ENCODE results near the gene JAK1.
A peak's percentile ranks its signal among the peaks of the same experiment; 100 is the strongest.

Gene JAK1

GRCh38 chr1:64980745-64981600, 14.6 kb upstream of the JAK1 start:
- DNase-seq (ENCODE audit: low read depth in 1 of 2, low spot score in 1 of 2) = no peak

DNA sequence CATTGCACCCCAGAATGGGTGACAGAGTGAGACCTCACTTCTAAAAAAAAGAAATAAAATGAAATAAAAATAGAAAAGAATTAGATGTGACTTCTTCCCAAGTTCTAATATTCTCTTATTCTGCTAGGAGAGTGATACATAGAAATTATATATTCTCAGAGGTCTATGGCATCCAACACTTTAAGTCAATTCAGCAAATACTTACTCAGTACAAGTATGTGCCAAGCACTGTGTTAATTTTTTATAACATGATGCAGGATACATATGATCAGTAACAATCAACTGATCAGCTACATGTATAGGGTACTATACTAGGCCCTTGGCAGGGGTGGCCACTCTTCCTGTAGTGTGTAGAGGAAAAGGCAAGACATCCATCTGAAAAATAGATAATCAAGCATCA, 13.0 kb upstream of the JAK1 start:
- DNase-seq (ENCODE audit: low read depth in 1 of 2, low spot score in 1 of 2) = no peak

- DNase-seq (ENCODE audit: low read depth in 1 of 2, low spot score in 1 of 2) = no peak
Measured at GRCh38 chr1:64976361-64976760, 10.0 kb upstream of the JAK1 start.

DNA sequence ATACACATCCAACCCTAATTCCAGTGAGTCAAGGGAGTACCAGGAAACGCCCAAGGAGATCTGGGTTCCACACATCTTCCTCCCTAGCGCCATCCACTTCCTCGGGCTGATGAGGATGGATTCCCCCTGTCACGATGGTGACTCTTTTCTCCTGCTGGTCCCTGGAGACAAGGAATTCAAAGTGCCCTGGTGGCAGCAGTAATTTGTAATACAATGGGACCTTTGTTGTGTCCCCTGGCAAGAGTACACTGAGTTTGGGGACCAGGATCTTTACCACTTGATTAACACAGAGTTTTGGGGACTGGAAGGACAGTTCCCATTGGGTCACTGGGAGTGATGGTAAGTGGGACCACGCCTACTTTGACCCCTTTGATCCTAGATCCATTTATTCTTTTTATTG, 9.4 kb upstream of the JAK1 start:
- no peak for DNase-seq (ENCODE audit: low read depth in 1 of 2, low spot score in 1 of 2)

DNA sequence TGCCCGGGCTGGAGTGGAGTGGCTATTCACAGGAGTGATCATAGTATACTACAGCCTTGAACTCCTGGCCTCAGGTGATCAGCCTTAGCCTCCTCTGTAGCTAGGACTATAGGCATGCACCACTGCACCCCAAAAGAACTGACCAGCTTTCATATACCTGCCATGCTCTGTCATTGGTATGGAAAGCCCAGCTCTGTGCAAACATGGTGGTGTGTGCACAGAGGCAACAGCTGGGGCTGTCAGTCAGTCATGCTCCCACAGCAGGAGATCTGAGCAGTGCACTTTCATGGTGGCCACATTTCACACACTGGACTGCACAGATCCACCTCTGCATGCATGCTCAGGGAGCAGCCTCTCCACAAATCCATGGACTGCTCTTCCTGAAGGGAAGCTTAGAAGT, 8.8 kb upstream of the JAK1 start:
- DNase-seq (ENCODE audit: low read depth in 1 of 2, low spot score in 1 of 2) = no peak

DNA sequence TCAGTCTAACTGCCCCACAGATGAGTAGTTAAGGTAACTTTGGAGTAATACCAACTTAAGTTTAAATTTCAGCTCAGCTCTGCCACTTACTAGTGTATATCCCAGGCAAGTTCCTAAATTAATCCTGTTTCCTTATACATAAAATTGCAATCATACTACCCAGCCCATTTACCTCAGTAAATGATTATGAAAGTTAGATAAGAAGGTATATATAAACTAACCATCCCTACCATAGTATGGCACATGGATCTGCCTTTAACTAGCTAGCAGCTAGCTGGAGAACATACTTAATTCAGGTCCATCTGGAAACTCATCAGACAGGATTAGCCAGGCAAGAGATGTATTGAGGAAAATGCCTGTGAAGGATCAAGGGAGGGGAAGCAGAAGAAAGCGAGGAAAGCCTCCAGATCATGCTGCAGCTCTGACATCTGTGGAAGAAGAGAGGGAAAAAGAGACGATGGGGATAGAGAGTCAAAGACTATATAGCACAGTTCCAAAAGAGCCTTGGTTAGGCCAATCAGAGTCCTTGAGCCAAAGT, 8.0 kb upstream of the JAK1 start:
- no peak for DNase-seq (ENCODE audit: low read depth in 1 of 2, low spot score in 1 of 2)

DNA sequence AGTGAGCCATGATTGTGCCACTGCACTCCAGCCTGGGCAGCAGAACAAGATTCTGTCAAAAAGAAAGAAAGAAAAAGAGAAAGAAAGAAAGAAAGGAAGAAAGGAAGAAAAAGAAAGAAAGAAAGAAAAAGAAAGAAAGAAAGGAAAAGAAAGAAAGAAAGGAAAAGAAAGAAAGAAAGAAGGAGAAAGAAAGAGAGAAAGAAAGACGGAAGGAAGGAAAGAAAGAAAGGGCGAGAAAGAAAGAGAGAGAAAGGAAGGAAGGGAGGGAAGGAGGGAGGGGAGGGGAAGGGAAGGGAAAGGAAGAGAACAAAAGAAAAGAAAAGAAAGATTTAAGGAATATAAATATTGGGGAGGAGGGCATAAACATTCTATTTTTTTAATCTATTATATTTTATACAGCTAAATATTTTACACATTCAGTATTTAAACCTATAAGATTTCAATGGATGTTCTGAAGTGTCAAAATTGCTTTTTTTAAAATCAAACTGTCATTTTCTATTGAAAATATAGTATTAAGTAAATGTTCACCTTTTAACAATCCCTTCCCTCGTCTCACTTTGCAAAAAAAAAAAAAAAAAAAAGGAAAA, 6.8 kb upstream of the JAK1 start:
- DNase-seq (ENCODE audit: low read depth in 1 of 2, low spot score in 1 of 2) = no peak

DNA sequence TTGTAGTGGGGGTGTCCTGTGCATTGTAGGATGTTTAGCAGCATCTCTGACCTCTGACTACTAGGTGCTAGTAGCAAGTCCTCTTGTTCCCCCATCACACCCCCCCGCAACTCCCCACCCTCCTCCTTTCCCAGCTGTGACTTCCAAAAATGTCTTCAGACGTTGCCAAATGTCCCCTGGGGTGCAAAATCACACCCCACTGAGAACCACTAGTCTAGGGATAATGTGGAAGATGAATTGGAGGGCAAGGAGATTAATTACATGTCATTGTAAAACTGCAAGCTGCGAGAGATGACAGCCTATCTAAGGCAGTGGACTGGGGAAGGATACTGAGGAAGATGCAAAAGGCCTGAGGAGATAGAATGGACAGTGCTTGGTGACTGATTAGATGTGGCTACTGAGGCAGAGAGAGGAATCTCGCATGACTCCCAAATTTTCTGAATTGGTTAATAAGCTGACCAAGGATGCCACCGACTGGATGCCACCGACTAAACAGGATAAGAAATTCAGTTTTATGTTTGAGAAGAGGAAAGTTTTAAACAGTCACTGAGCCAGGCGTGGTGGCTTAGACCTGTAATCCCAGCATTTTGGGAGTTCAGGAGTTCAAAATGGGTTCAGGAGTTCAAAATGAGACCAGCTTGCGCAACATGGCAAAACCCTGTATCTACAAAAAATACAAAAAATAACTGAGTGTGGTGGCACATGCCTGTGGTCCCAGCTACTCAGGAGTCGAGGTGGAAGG, 3.1 kb upstream of the JAK1 start:
- no peak for DNase-seq (ENCODE audit: low read depth in 1 of 2, low spot score in 1 of 2)

DNA sequence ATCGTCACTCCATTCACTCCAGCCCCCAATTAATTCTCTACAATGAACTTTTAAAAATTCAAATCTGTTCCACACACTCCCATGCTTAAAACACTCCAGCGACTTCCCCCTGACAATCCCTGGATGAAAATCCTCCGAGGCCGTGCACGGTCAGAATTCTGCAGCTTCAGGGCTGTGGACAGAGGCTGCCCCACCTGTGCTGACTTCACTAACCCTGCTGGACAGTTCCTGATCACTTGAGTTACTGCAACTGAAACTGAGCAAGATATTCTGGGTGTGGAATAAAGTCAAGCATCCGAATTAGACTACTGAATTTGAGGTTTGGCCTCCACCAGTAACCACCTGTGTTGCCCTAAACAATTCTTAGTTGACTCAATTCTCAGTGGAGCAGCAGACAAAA, 1.0 kb upstream of the JAK1 start:
- DNase-seq (ENCODE audit: low read depth in 1 of 2, low spot score in 1 of 2) = no peak

DNA sequence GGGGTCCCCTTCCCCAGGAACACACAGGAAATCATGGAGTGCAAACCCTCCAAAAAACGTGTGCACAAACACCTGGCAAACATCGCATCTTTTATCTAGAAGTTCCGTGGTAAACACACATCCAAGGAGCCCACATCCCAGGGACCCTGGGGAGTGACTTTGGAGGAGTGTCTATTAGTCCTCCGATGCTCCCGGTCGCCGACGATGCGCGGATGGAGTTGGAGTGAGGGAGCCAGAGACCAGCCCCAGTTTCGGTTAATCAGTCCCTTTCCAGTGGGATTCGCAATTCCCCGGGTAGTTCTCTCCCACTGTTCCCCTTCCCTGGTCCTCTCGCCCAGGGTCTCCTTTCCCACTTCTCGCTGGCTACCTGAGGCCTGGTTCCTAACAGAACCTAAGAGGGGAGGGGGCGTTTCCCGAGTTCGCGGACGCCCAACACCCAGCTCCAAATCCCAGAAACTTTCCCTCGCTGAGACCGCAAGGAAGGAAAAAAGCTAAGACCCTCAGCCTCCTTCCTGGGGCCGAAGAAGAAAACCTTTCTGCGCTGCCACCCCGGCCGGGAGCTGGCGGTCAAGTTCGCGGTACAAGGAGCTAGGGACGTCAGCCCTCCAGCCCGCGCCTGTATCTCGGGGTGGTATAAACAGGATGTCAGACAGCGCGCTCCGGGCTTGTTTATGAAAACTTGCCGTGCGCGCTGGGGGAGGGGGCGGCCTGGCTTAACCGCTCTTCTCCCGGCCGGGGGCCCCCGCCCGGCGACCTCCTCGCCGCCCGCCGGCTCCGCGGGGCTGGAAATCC, 787 bp downstream of the JAK1 start:
- DNase-seq (ENCODE audit: low read depth in 1 of 2, low spot score in 1 of 2) = peak; percentile 43 to 44

- DNase-seq (ENCODE audit: low read depth in 1 of 2, low spot score in 1 of 2) = no peak
Measured at GRCh38 chr1:64963466-64963865, 2.9 kb downstream of the JAK1 start.

DNA sequence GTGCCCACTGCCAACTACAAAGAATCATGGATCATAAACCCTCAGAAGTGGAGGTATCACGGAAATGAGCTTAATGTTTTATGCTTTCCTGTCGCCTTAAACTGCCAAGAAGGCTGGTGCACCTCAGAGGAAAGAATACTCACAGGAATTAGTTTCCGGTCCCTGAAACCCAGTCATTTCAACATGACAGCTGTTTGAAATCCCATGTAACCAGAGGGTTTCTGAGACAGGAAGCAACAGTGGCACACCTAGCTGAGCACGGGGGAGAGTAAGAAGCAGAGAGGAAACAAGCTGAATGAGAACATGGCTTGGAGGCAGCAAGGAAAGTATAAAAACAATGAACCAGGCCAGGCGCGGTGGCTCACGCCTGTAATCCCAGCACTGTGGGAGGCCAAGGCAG, 3.9 kb downstream of the JAK1 start:
- DNase-seq (ENCODE audit: low read depth in 1 of 2, low spot score in 1 of 2) = peak in 1 of 2 donors; percentile 11

- no peak for DNase-seq (ENCODE audit: low read depth in 1 of 2, low spot score in 1 of 2)
Measured at GRCh38 chr1:64961923-64962322, 4.4 kb downstream of the JAK1 start.

GRCh38 chr1:64960731-64961130, 5.6 kb downstream of the JAK1 start:
- DNase-seq (ENCODE audit: low read depth in 1 of 2, low spot score in 1 of 2) = no peak

DNA sequence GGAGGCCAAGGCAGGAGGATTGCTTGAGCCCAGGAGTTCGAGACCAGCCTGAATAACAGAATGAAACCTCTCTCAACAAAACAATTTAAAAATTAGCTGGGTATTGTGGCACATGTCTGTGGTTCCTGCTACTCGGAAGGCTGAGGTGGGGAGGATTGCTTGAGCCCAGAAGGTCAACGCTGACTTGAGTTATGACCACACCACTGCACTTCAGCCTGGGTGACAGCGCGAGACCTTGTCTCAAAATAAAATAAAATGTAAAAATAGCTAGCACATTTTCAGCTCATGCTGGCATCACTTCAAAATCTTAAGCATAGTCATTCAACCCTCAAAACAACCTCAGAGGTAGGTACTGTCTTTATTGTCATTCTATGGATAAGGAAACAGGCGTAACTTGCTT, 6.4 kb downstream of the JAK1 start:
- no peak for DNase-seq (ENCODE audit: low read depth in 1 of 2, low spot score in 1 of 2)

DNA sequence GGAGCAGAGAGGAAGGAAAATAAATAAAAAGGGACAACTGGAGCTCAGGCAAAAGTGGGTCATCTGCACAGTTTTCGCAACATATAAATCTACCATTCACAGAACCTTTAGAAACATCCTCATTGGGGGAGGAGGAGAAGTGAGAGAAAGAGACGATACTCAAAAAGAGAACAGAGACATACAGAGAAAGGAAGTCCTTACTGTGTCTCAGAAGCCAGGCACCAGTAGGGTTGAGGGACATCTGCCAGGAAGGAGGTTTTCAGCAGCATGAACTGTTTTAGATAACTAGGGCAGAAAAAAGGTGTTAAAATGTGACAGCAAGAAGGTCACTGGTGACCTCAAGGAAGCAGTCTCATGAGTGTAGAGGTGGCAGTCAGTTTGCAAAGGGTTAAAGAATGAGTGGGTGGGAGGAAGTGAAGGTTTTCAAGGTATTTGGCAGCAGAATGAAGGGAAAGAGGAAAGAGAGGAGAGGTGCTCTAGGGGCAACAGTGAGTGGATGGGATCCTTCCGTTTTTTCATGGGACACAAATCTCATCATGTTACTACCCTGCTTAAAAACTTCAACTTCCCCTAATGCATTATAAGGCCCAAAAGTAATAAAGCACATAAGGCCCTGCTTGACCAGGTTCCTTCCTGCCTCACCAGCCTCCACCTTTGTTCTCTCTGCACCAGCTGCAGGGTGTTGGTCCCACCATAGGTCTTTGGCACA, 9.5 kb downstream of the JAK1 start:
- no peak for DNase-seq (ENCODE audit: low read depth in 1 of 2, low spot score in 1 of 2)

- no peak for DNase-seq (ENCODE audit: low read depth in 1 of 2, low spot score in 1 of 2)
Measured at GRCh38 chr1:64956010-64956640, 10.2 kb downstream of the JAK1 start.

GRCh38 chr1:64955097-64956009, 11.0 kb downstream of the JAK1 start:
- no peak for DNase-seq (ENCODE audit: low read depth in 1 of 2, low spot score in 1 of 2)

GRCh38 chr1:64953241-64953640, 13.1 kb downstream of the JAK1 start:
- no peak for DNase-seq (ENCODE audit: low read depth in 1 of 2, low spot score in 1 of 2)
